Upper lobe of left lung (tissue), 6 donors: ENCODE data around the gene CYFIP2. TPM values are rescaled to one million over a fixed set of nuclear protein-coding genes. Genes with fewer than 3 reads are reported as not detected.
A peak's percentile ranks its signal among the peaks of the same experiment; 100 is the strongest.

Experiments
- ATAC-seq, 2 donors: fragments of 200-7000 bp; cut with Tn5 transposase; one replicate each; pipeline ENCODE4 v1.9.1; 2022; ENCODE audit warnings: mild to moderate bottlenecking in 2 of 2, moderate library complexity in 2 of 2; ENCODE audit not compliant: low FRiP score in 2 of 2
- DNase-seq, 2 donors: peaks; one replicate each; pipeline ENCODE4 v3.0.0-alpha.2; 2019 to 2020
- H3K27ac ChIP-seq, 4 donors: fragments of 200-600 bp; sonication (generic); one replicate each; pipeline ENCODE4 v1.5.1; 2016 to 2019
- H3K27me3 ChIP-seq, 4 donors: fragments of 200-600 bp; sonication (generic); one replicate each; pipeline ENCODE4 v1.5.1; 2017 to 2019
- H3K36me3 ChIP-seq, 4 donors: fragments of 200-600 bp; sonication (generic); one replicate each; pipeline ENCODE4 v1.5.1; 2016 to 2019
- H3K4me1 ChIP-seq, 4 donors: fragments of 200-600 bp; sonication (generic); one replicate each; pipeline ENCODE4 v1.5.1; 2018 to 2019
- H3K4me3 ChIP-seq, 4 donors: fragments of 200-600 bp; sonication (generic); one replicate each; pipeline ENCODE4 v1.5.1; 2017 to 2019; ENCODE audit warnings: mild to moderate bottlenecking in 2 of 4, moderate library complexity in 1 of 4
- H3K9me3 ChIP-seq, 4 donors: fragments of 200-600 bp; sonication (generic); one replicate each; pipeline ENCODE4 v1.5.1; 2018 to 2019
- EP300 ChIP-seq, 4 donors: sonication (generic); formaldehyde crosslinking; IDR thresholded peaks; one replicate each; pipeline ENCODE4 v1.5.1; 2017; ENCODE audit warnings: antibody characterized with exemption in 4 of 4, control low read depth in 2 of 4
- POLR2A ChIP-seq, 4 donors: fragments of 450-650 bp; IDR thresholded peaks; one replicate each; pipeline ENCODE4 v1.5.1; 2016 to 2017; ENCODE audit warnings: antibody characterized with exemption in 4 of 4, mild to moderate bottlenecking in 2 of 4
- POLR2AphosphoS5 ChIP-seq, 2 donors: sonication (generic); formaldehyde crosslinking; IDR thresholded peaks; one replicate each; pipeline ENCODE4 v1.5.1; 2017; ENCODE audit warnings: antibody characterized with exemption in 2 of 2
- WGBS, 2 donors: methylation state at CpG; one replicate each; pipeline ENCODE4 v1.1.5; 2017 to 2018; 5-methylcytosine and 5-hydroxymethylcytosine counted together
- total RNA-seq, 6 donors: library from RNA; depleted of rRNA in 4 of 6; stranded (reverse); fragments of >200 nt in 4 of 6; gene quantifications; one replicate each; pipeline versions ENCODE4 v1.1.0 to v1.2.1, GENCODE V29; 2016 to 2021
- TF ChIP-seq, protein P1 (sequence below), 6 experiments: fragments of 450-650 bp in 4 of 6; fragments of 200-600 bp in 2 of 6; sonication (generic) in 2 of 6; IDR thresholded peaks; one replicate each; pipeline ENCODE4 v1.5.1; 2016 to 2019; ENCODE audit warnings: antibody characterized with exemption in 6 of 6
- donor health status: DM: no; HTN: no; CAD: no; lungs with moderate emphysema.
- donor health status: DM: no; HTN: yes; CAD: no; lungs with severe emphysema.

The CYFIP2 gene
- total RNA-seq, 6 donors from 2014 or later, result 39.6 to 71.8 (median 47.7) TPM

DNA sequence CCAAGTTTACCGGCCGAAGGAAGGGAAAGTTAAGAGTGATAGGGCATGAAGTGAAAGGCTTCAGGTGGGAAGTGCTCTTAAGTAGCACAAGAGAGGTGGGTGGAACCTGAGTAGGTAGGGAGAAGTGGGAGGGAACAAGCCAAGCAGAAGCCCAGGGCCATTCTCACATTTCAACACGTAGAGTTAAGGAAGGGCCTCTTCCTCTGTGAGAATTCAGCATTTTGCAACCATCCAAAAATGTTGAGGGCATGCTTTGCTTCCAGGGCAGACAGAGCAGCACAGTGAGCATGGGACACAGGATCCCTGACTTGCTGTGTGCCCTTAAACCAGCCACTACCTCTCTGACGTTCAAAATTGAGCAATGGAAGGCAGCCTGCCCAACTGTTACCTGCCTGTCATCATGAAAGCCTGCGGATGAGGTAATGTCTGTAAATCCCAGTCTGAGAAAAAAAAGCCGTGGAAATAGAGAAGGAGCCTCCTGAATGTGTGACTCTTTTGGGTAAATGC, 3.3 kb downstream of the CYFIP2 start:
- TF ChIP-seq POLR2AphosphoS5 (IDR thresholded peaks at IDR 0.05), result peak; percentile 13 to 63
- TF ChIP-seq, protein P1, sequence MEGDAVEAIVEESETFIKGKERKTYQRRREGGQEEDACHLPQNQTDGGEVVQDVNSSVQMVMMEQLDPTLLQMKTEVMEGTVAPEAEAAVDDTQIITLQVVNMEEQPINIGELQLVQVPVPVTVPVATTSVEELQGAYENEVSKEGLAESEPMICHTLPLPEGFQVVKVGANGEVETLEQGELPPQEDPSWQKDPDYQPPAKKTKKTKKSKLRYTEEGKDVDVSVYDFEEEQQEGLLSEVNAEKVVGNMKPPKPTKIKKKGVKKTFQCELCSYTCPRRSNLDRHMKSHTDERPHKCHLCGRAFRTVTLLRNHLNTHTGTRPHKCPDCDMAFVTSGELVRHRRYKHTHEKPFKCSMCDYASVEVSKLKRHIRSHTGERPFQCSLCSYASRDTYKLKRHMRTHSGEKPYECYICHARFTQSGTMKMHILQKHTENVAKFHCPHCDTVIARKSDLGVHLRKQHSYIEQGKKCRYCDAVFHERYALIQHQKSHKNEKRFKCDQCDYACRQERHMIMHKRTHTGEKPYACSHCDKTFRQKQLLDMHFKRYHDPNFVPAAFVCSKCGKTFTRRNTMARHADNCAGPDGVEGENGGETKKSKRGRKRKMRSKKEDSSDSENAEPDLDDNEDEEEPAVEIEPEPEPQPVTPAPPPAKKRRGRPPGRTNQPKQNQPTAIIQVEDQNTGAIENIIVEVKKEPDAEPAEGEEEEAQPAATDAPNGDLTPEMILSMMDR (IDR thresholded peaks at IDR 0.05), result no peak
- TF ChIP-seq POLR2A (IDR thresholded peaks at IDR 0.05), result peak in 1 of 4 donors; percentile 43
- peak in 1 of 4 donors; percentile 14 for TF ChIP-seq EP300 (IDR thresholded peaks at IDR 0.05)
- Histone ChIP-seq H3K36me3 (no peaks in the 10 kb centered on the region), H3K4me3 (peak overlapping the region in 1 of 4 donors; percentile 13), H3K9me3 (no peaks in the 10 kb centered on the region), H3K4me1 (peaks cover 21 to 68% (median 42%) of the 10 kb centered on the region in 4 donors), H3K27ac (peak overlapping the region; percentile 50 to 93 (median 64)), H3K27me3 (no peaks in the 10 kb centered on the region)
- WGBS, 2 donors, result 42 to 49% methylated on average over 6 of the region's 6 CpGs
- peak in 1 of 2 donors; percentile 75 for DNase-seq
- ATAC-seq, result peak; percentile 40 to 83

DNA sequence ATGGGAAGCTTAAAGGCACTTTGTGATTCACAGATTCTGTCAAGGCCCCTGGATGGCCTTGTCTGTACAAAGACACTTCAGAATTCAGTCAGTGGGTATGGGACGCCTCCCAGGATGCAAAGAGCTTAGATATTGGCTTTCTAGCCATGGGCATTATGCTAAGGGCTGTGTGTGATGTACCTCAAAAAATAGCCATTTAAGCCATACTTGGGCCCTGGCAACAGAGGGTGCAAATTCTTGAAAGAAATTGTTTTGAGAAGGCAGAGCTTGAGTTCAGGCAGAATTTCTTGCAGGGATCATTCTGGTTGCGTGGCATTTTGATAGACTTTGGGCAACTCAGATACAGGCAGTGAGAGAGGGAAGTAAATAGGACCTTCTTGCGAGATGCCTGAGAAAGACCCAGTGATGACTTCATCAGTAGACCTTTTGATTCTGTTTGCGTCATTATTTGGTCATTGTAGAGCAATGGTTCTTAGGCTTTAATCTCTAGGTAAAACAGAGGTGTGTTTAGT, 3.9 kb downstream of the CYFIP2 start:
- Histone ChIP-seq H3K27me3 (no peaks in the 10 kb centered on the region), H3K4me1 (peaks cover 21 to 64% (median 38%) of the 10 kb centered on the region in 4 donors), H3K9me3 (no peaks in the 10 kb centered on the region), H3K27ac (peak overlapping the region; percentile 36 to 93 (median 61)), H3K4me3 (no peak overlapping the region), H3K36me3 (no peaks in the 10 kb centered on the region)
- no peak for DNase-seq
- 66 to 83% methylated on average over 4 of the region's 4 CpGs for WGBS, 2 donors
- TF ChIP-seq, protein P1 (IDR thresholded peaks at IDR 0.05), result no peak
- TF ChIP-seq EP300 (IDR thresholded peaks at IDR 0.05), result no peak
- TF ChIP-seq POLR2AphosphoS5 (IDR thresholded peaks at IDR 0.05), result no peak
- TF ChIP-seq POLR2A (IDR thresholded peaks at IDR 0.05), result no peak
- ATAC-seq, result no peak

DNA sequence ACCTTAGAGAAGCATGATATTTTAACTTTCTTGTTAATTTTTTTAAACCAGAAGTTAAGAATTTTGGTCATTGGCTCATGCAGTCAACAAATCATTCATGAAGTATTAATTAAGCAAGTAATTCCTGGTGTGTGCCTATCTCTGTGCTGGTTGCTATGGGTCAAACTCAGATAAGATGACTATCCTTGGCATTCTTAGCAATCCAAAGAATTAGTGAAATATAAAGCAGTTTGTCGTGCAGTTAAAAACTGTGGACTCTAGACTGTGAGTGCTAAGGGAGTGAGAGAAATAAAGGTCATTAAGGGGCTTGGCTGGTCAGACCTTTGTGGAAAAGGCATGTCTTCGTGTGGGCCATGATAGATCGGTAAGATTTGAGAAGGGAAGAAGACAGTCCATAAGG, 4.8 kb downstream of the CYFIP2 start:
- DNase-seq, result no peak
- 74 to 78% methylated on average over 3 of the region's 3 CpGs for WGBS, 2 donors
- Histone ChIP-seq H3K36me3 (no peaks in the 10 kb centered on the region), H3K27ac (peak overlapping the region in 3 of 4 donors; percentile 36 to 93 (median 74)), H3K4me1 (peaks cover 21 to 54% (median 35%) of the 10 kb centered on the region in 4 donors), H3K4me3 (no peak overlapping the region), H3K9me3 (no peaks in the 10 kb centered on the region), H3K27me3 (no peaks in the 10 kb centered on the region)
- TF ChIP-seq POLR2A (IDR thresholded peaks at IDR 0.05), result no peak
- no peak for TF ChIP-seq EP300 (IDR thresholded peaks at IDR 0.05)
- TF ChIP-seq, protein P1 (IDR thresholded peaks at IDR 0.05), result no peak
- no peak for TF ChIP-seq POLR2AphosphoS5 (IDR thresholded peaks at IDR 0.05)
- no peak for ATAC-seq

DNA sequence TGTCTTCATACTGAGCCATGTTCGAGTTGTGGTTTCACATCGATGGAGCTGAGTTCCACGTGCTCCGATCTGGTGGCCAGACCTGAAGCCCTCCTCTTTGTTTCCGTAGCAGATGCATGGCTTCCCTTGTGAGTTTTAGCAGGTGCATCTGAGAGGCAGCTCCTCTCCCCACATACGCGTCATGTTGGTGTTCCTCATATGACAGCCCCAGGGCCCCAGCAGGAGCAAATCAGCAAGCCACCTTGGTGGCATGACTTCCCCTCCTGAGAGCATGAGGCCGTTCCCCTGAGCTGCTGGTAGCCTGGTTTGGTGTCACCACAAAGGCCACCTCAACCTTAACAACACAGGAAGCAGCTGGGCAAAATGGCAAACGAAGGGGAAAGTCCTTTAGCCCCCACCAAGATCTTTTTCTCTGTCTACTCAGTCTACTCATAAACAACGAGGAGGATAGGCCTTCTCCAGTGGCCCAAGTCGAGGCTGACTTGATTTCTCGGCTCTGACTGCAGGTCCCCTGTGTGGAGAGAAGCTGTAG, 5.9 kb downstream of the CYFIP2 start:
- no peak overlapping the region for H3K4me3 ChIP-seq
- WGBS, 2 donors, result 61 to 80% methylated on average over 9 to 12 of the region's 12 CpGs
- peak in 1 of 2 donors; percentile 77 for DNase-seq
- no peaks in the 10 kb centered on the region for H3K27me3 ChIP-seq
- H3K4me1 ChIP-seq, result peaks cover 16 to 47% (median 29%) of the 10 kb centered on the region in 4 donors
- H3K27ac ChIP-seq, result peak overlapping the region; percentile 60 to 93 (median 69)
- H3K9me3 ChIP-seq, result no peaks in the 10 kb centered on the region
- no peaks in the 10 kb centered on the region for H3K36me3 ChIP-seq
- TF ChIP-seq, protein P1 (IDR thresholded peaks at IDR 0.05), result no peak
- TF ChIP-seq EP300 (IDR thresholded peaks at IDR 0.05) (no peak), POLR2A (IDR thresholded peaks at IDR 0.05) (peak in 1 of 4 donors; percentile 39), POLR2AphosphoS5 (IDR thresholded peaks at IDR 0.05) (peak in 1 of 2 donors; percentile 45)
- ATAC-seq, result peak; percentile 51 to 63
